Measurements from ENCODE around the gene MISP3.

- TF ChIP-seq CTCF (IDR thresholded peaks at IDR 0.05; ENCODE audit: low read depth, low read length) (no peak), POLR2A (IDR thresholded peaks at IDR 0.05; ENCODE audit: extremely low read depth, insufficient read length) (no peak)
Observed at GRCh38 chr19:14081797-14082674, 9.4 kb downstream of the MISP3 start.
